Keratinocyte (primary cell): Measurements from ENCODE around the gene HPSE2. TPM values are rescaled to one million over a fixed set of nuclear protein-coding genes. Genes with fewer than 3 reads are reported as not detected.

Experiments used
- DNase-seq: peaks from one replicate; pipeline ENCODE4 v3.0.0-alpha.2; 2011; ENCODE audit warnings: low read depth, missing footprints, low spot score
- FAIRE-seq: peaks from 2 replicates; lab custom pipeline; 2011; peaks lifted over from hg19 to GRCh38; lab: Jason Lieb, UNC
- H2AFZ ChIP-seq: 2 replicates; pipeline ENCODE4 v1.6.0; 2012; ENCODE audit warnings: low read length, control low read depth, inconsistent platforms; ENCODE audit not compliant: control insufficient read depth
- H3K27ac ChIP-seq: 2 replicates; pipeline ENCODE4 v1.5.1; 2011; ENCODE audit warnings: low read length; ENCODE audit not compliant: control insufficient read depth, insufficient read depth
- H3K27me3 ChIP-seq: 3 replicates; pipeline ENCODE4 v1.6.0; 2011; ENCODE audit warnings: low read length; ENCODE audit not compliant: control insufficient read depth, insufficient read depth; ENCODE audit errors: extremely low read depth
- H3K36me3 ChIP-seq, 2 experiments: 2 replicates in 1 of 2; 3 replicates in 1 of 2; pipeline ENCODE4 v1.5.1; 2011; ENCODE audit warnings: low read length in 2 of 2, mild to moderate bottlenecking in 1 of 2; ENCODE audit not compliant: control insufficient read depth in 2 of 2, insufficient read depth in 2 of 2; ENCODE audit errors: extremely low read depth in 1 of 2
- H3K4me1 ChIP-seq: 3 replicates; pipeline ENCODE4 v1.5.1; 2011; ENCODE audit warnings: low read length; ENCODE audit not compliant: control insufficient read depth, insufficient read depth; ENCODE audit errors: extremely low read depth
- H3K4me2 ChIP-seq: 3 replicates; pipeline ENCODE4 v1.6.0; 2011; ENCODE audit warnings: low read depth, low read length; ENCODE audit not compliant: control insufficient read depth, insufficient read depth; ENCODE audit errors: extremely low read depth
- H3K4me3 ChIP-seq, 3 experiments: fragments of 200-600 bp in 1 of 3; sonication (generic) in 1 of 3; 2 replicates in 2 of 3; 3 replicates in 1 of 3; pipeline ENCODE4 v1.5.1; 2011 to 2016; ENCODE audit warnings: low read length in 3 of 3, mild to moderate bottlenecking in 3 of 3, control low read depth in 2 of 3, inconsistent platforms in 1 of 3, low read depth in 1 of 3, mixed read lengths in 1 of 3, mixed run types in 1 of 3, moderate library complexity in 1 of 3; ENCODE audit not compliant: control insufficient read depth in 2 of 3, insufficient read depth in 2 of 3; ENCODE audit errors: extremely low read depth in 1 of 3
- H3K79me2 ChIP-seq: 2 replicates; pipeline ENCODE4 v1.6.0; 2012; ENCODE audit warnings: low read length; ENCODE audit not compliant: control insufficient read depth, insufficient read depth
- H3K9ac ChIP-seq: 3 replicates; pipeline ENCODE4 v1.6.0; 2011; ENCODE audit warnings: low read length; ENCODE audit not compliant: control insufficient read depth, insufficient read depth; ENCODE audit errors: extremely low read depth
- H3K9me1 ChIP-seq: 3 replicates; pipeline ENCODE4 v1.6.0; 2011; ENCODE audit warnings: low read length; ENCODE audit not compliant: control insufficient read depth, insufficient read depth; ENCODE audit errors: extremely low read depth
- H3K9me3 ChIP-seq: 2 replicates; pipeline ENCODE4 v1.5.1; 2012; ENCODE audit warnings: low read depth, low read length; ENCODE audit not compliant: control insufficient read depth
- H4K20me1 ChIP-seq: 3 replicates; pipeline ENCODE4 v1.6.0; 2011; ENCODE audit warnings: low read length; ENCODE audit not compliant: control insufficient read depth, insufficient read depth; ENCODE audit errors: extremely low read depth
- CTCF ChIP-seq, 3 experiments: IDR thresholded peaks in 1 of 3; conservative IDR thresholded peaks in 1 of 3; optimal IDR thresholded peaks in 1 of 3; 2 replicates in 2 of 3; 3 replicates in 1 of 3; pipeline versions ENCODE3 to v1.5.1; 2011; ENCODE audit warnings: low read length in 3 of 3, mild to moderate bottlenecking in 3 of 3, moderate library complexity in 2 of 3, control low read depth in 1 of 3, inconsistent platforms in 1 of 3; ENCODE audit not compliant: insufficient read depth in 2 of 3; ENCODE audit errors: extremely low read depth in 1 of 3
- EZH2 ChIP-seq: IDR thresholded peaks from one replicate; pipeline ENCODE4 v1.6.1; 2012; ENCODE audit warnings: inconsistent platforms, mild to moderate bottlenecking, low read length, moderate library complexity
- dilution Hi-C: fragments of 300-500 bp; cut with MboI; formaldehyde crosslinking; loops from one replicate; pipeline ENCODE4 v1.7.0; 2020; ENCODE audit warnings: low sequenced_read_pairs; ENCODE audit not compliant: extremely low pct_ligation_motif_present
- polyA plus RNA-seq, 5 experiments: library from polyadenylated mRNA; depleted of rRNA in 3 of 5; stranded (reverse) in 3 of 5; stranded (forward) in 1 of 5; unstranded in 1 of 5; fragments of >200 nt; gene quantifications; 1 replicate in 1 of 5; 2 replicates in 3 of 5; 3 replicates in 1 of 5; pipeline versions ENCODE4 v1.2.1 to v1.2.3, GENCODE V29; 2011 to 2012; ENCODE audit warnings: missing spikeins in 2 of 5, low read depth in 1 of 5, low replicate concordance in 1 of 5

HPSE2 gene
- polyA plus RNA-seq, 1 donor (not counting 4 experiments of a cell fraction or from before 2014, with no cell fraction given) = 0.01 TPM

GRCh38 chr10:98577168-98577567 lies 658.5 kb downstream of the HPSE2 start:
- Histone ChIP-seq H3K27me3 (peaks cover 5% of the 10 kb centered on the region), H3K4me2 (no peak overlapping the region), H3K79me2 (no peaks in the 10 kb centered on the region), H3K9me3 (no peaks in the 10 kb centered on the region), H3K4me3 (no peak overlapping the region), H3K9me1 (no peaks in the 10 kb centered on the region), H2AFZ (no peak overlapping the region), H3K36me3 (no peaks in the 10 kb centered on the region), H3K27ac (no peak overlapping the region), H4K20me1 (no peaks in the 10 kb centered on the region), H3K9ac (no peak overlapping the region), H3K4me1 (no peaks in the 10 kb centered on the region)
- FAIRE-seq = no peak
- dilution Hi-C loops = no loop called here
- no peak for TF ChIP-seq EZH2
- no peak for TF ChIP-seq CTCF (optimal IDR thresholded peaks at IDR 0.05 in 1 of 3, IDR thresholded peaks at IDR 0.05 in 1 of 3, conservative IDR thresholded peaks at IDR 0.05 in 1 of 3; ENCODE audit: extremely low read depth in 1 of 3, insufficient read depth in 2 of 3, low read length in 3 of 3)
- no peak for DNase-seq

DNA sequence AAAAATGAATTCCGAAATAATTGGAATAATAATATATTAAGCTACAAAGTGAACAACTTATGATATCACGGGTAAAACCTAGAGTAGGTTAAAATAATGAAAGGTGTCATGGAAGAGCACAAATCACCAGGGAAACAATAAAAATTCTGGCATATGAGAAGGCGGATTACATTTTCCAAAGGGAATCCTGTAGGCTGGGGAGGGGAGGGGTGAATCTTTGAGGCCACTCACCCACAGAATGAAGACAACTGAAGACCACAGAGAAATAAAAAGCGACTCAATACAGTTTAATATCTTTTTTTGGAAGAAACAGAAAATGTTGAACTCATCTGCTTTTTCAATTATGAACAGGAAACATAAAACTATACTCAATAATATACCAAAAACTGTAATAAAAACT lies 659.6 kb downstream of the HPSE2 start:
- dilution Hi-C loops = no loop called here
- Histone ChIP-seq H3K9me3 (no peaks in the 10 kb centered on the region), H3K27me3 (peaks cover 5% of the 10 kb centered on the region), H3K4me3 (no peak overlapping the region), H3K9me1 (no peaks in the 10 kb centered on the region), H3K4me2 (no peak overlapping the region), H4K20me1 (no peaks in the 10 kb centered on the region), H3K27ac (no peak overlapping the region), H3K79me2 (no peaks in the 10 kb centered on the region), H3K36me3 (no peaks in the 10 kb centered on the region), H2AFZ (no peak overlapping the region), H3K4me1 (no peaks in the 10 kb centered on the region), H3K9ac (no peak overlapping the region)
- DNase-seq (no peak), FAIRE-seq (no peak)
- TF ChIP-seq EZH2 (no peak), CTCF (optimal IDR thresholded peaks at IDR 0.05 in 1 of 3, IDR thresholded peaks at IDR 0.05 in 1 of 3, conservative IDR thresholded peaks at IDR 0.05 in 1 of 3; ENCODE audit: extremely low read depth in 1 of 3, insufficient read depth in 2 of 3, low read length in 3 of 3) (no peak)
